GM13977 (cell line): Measurements from ENCODE around the gene RPE.

Experiments
- DNase-seq: peaks from one replicate; pipeline ENCODE4 v3.0.0; 2012; ENCODE audit warnings: low spot score
- in situ Hi-C: fragments of 300-500 bp; cut with MboI; formaldehyde crosslinking; loops from one replicate; pipeline ENCODE4 v1.12.0; 2022; ENCODE audit warnings: low sequenced_read_pairs, low pct_unique_long_range_greater_than_20kb, mixed read lengths, inconsistent platforms; ENCODE audit not compliant: unreplicated experiment
- TF ChIP-seq, protein P1 (sequence below): IDR thresholded peaks from 2 replicates; pipeline ENCODE4 v1.5.1; 2012; ENCODE audit warnings: mild to moderate bottlenecking, control low read depth; ENCODE audit not compliant: insufficient read depth; ENCODE audit errors: extremely low read depth, missing control alignments

Gene RPE

DNA sequence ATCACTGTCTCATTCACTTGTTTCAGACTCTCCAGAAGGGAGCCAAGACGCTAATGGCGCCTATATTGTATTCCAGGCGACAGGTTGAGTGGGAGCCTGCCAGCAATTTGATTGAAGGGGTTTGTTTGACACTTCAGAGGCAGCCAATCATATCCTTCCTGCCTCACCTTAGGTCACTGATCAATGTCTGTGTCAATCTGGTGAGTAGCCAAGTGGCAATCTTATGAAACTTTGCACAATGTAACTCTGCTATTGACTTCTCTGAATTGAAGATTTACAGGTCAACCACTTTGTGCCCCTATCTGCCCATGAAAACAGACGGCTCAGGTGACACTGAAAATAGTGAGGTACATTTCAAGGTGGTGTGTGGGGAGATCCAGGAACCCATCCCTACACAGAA lies 32.7 kb upstream of the RPE start:
- in situ Hi-C loops: loop anchor here (10.0 kb wide), 1 partner anchor 225 kb away; no protein-coding TSS in a partner anchor
- no peak for DNase-seq
- TF ChIP-seq, protein P1, sequence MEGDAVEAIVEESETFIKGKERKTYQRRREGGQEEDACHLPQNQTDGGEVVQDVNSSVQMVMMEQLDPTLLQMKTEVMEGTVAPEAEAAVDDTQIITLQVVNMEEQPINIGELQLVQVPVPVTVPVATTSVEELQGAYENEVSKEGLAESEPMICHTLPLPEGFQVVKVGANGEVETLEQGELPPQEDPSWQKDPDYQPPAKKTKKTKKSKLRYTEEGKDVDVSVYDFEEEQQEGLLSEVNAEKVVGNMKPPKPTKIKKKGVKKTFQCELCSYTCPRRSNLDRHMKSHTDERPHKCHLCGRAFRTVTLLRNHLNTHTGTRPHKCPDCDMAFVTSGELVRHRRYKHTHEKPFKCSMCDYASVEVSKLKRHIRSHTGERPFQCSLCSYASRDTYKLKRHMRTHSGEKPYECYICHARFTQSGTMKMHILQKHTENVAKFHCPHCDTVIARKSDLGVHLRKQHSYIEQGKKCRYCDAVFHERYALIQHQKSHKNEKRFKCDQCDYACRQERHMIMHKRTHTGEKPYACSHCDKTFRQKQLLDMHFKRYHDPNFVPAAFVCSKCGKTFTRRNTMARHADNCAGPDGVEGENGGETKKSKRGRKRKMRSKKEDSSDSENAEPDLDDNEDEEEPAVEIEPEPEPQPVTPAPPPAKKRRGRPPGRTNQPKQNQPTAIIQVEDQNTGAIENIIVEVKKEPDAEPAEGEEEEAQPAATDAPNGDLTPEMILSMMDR: no peak

DNA sequence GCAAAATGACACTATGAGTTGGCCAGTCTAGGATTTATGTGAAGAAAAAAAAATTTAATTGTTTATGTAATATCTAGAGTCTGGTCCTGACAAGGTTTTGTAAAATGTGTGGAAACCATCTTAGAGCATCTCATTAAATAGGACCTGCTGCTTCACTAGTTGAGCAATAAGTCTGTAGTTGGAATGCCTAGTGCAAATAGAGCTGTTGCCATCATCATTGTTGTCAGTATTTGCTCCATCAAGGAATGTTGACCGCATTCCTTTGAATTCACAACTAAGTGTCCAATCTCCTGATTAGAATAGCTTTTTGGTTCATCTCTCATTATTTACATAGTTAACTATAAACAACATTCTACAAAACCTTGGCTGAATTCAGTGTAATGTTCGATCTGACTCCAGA lies 32.2 kb upstream of the RPE start:
- TF ChIP-seq, protein P1: no peak
- in situ Hi-C loops: loop anchor here (10.0 kb wide), 1 partner anchor 225 kb away; no protein-coding TSS in a partner anchor
- DNase-seq: no peak

DNA sequence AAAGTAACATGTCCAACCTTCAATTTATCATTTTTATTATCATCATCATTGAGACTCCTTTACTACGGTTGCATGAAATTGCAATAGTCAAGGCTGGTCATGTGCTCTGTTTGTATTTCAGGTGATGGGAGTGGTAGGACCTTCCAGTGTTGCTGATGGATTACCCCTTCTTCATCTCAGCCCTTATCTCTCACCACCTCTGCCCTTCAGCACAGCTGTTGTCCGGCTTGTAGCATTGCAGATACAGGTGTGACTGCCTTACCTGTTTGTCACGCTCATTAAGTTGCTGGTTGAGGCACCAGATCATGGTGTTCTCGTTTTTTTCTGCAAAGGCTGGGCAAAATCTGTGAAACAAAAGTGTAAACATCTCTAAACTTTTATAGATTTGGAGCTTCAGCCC lies 31.7 kb upstream of the RPE start:
- no peak for DNase-seq
- TF ChIP-seq, protein P1: no peak
- in situ Hi-C loops: loop anchor here (10.0 kb wide), 1 partner anchor 224 kb away; no protein-coding TSS in a partner anchor

DNA sequence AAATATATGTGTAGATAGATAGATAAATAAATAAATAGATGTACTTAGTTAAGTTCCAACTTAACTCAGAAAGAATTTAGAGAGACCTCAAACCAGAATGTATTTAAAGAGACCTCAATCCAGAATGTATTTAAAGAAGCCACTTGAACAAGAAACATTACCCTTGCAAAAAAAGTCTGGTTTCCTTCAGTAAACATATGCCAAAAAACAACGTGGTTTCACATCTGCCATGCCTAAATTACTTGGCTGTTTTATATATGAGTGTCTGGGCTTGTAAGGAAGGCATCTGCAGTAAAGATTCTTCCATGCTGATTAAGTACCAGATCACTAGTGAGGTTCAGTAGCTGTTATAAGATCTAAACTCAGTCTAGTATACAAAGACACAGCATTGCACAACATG lies 29.1 kb upstream of the RPE start:
- TF ChIP-seq, protein P1: no peak
- no peak for DNase-seq
- in situ Hi-C loops: loop anchor here (10.0 kb wide), 1 partner anchor 221 kb away; no protein-coding TSS in a partner anchor

DNA sequence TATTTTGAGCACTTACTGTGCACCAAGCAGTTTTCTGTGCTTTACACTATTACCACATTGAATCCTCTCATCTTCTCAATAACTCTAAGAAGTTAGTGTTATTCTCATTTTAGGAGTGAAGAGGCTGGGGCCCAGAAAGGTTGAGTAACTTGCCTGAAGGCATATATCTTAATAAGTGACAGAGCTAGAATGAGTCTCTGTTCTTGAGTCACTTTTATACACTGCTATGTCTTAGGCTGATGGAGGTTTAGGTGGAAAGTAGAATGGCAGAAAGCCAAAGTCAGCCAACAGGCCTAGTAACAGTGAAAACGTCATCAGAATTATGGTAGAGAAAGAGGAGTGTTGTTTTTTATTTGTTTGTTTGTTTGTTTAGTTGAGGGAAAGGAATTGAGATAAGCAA lies 27.9 kb upstream of the RPE start:
- in situ Hi-C loops: loop anchor here (10.0 kb wide), 1 partner anchor 220 kb away; no protein-coding TSS in a partner anchor
- no peak for DNase-seq
- TF ChIP-seq, protein P1: no peak

DNA sequence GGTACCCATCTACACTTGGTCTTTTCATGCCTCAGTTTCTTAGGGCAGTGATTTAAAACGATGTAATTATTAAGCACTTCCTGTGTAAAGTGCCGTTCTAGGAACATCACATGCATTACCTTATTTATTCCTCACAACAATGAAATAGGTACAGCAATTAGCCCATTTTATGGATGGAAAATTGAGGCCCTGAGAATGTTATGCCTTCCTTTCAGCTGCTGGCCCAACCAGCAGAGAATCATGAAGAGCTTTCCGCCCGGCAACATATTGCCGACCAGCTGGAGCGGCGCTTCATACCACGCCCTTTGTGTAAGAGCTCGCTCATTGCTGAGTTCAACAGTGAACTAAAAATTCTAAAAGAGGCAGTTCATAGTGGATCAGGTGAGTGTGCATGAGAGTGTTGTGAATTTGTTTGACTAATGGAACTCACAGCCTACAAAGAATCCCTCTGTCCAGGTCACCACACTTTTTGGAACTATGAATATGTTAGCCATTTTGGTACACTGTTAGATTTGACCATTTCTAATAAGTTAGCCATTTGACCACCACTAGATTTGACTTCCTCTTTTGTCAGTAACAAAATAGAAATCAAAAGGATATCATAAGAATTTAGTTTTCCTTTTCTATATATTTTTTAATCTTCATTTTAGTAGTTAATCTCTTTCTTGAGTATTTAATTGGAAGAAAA lies 25.6 kb upstream of the RPE start:
- TF ChIP-seq, protein P1: no peak
- no peak for DNase-seq
- in situ Hi-C loops: loop anchor here (10.0 kb wide), 1 partner anchor 218 kb away; no protein-coding TSS in a partner anchor
